ENCODE results near the gene RNF19B.

Gene RNF19B

GRCh38 chr1:32965251-32965747 lies 690 bp upstream of the RNF19B start:
- FAIRE-seq = no peak

GRCh38 chr1:32963746-32964460 lies 706 bp downstream of the RNF19B start:
- no peak for FAIRE-seq

GRCh38 chr1:32962248-32962896 lies 2.2 kb downstream of the RNF19B start:
- FAIRE-seq = no peak

- FAIRE-seq = no peak
Observed at GRCh38 chr1:32960819-32961355, 3.7 kb downstream of the RNF19B start.

- FAIRE-seq = no peak
Observed at GRCh38 chr1:32960342-32960741, 4.3 kb downstream of the RNF19B start.

- no peak for FAIRE-seq
Observed at GRCh38 chr1:32958827-32959226, 5.8 kb downstream of the RNF19B start.

- FAIRE-seq = no peak
Observed at GRCh38 chr1:32957017-32957416, 7.6 kb downstream of the RNF19B start.

- no peak for FAIRE-seq
Observed at GRCh38 chr1:32954168-32954567, 10.4 kb downstream of the RNF19B start.

- no peak for FAIRE-seq
Observed at GRCh38 chr1:32953495-32953894, 11.1 kb downstream of the RNF19B start.

- no peak for FAIRE-seq
Observed at GRCh38 chr1:32949519-32949918, 15.1 kb downstream of the RNF19B start.

- FAIRE-seq = no peak
Observed at GRCh38 chr1:32948905-32949304, 15.7 kb downstream of the RNF19B start.

- no peak for FAIRE-seq
Observed at GRCh38 chr1:32948390-32948722, 16.3 kb downstream of the RNF19B start.

- FAIRE-seq = no peak
Observed at GRCh38 chr1:32947669-32948389, 16.8 kb downstream of the RNF19B start.

- no peak for FAIRE-seq
Observed at GRCh38 chr1:32946413-32946812, 18.2 kb downstream of the RNF19B start.

GRCh38 chr1:32944180-32944579 lies 20.4 kb downstream of the RNF19B start:
- no peak for FAIRE-seq

- no peak for FAIRE-seq
Observed at GRCh38 chr1:32939655-32940371, 24.8 kb downstream of the RNF19B start.

GRCh38 chr1:32937061-32937460 lies 27.5 kb downstream of the RNF19B start:
- no peak for FAIRE-seq

GRCh38 chr1:32934535-32934934 lies 30.1 kb downstream of the RNF19B start:
- no peak for FAIRE-seq

GRCh38 chr1:32933742-32934322 lies 30.8 kb downstream of the RNF19B start:
- no peak for FAIRE-seq

GRCh38 chr1:32931760-32932159 lies 32.8 kb downstream of the RNF19B start:
- no peak for FAIRE-seq

GRCh38 chr1:32929366-32929765 lies 35.2 kb downstream of the RNF19B start:
- no peak for FAIRE-seq

- FAIRE-seq = no peak
Observed at GRCh38 chr1:32928715-32929114, 35.9 kb downstream of the RNF19B start.

GRCh38 chr1:32928285-32928684 lies 36.3 kb downstream of the RNF19B start:
- no peak for FAIRE-seq
